Endothelial cell of umbilical vein (primary cell): ENCODE measurements around the gene KBTBD8. TPM values are rescaled to one million over a fixed set of nuclear protein-coding genes. Genes with fewer than 3 reads are reported as not detected.

Experiments
- BruUV-seq: library from RNA; stranded (reverse); fragments of 400-500 nt; replicated peaks from 2 replicates; lab custom pipeline; 2021; lab: Mats Ljungman, UMichigan
- CTCF ChIA-PET: fragments of 300-600, 350-600 bp; sonication (Branson Sonifier 250); formaldehyde crosslinking; loops from one replicate; lab custom pipeline; 2021; ENCODE audit warnings: antibody characterized with exemption, inconsistent platforms; lab: Charles Lee
- POLR2A ChIA-PET: fragments of 300-600, 350-600 bp; sonication (Branson Sonifier 250); formaldehyde crosslinking; loops from one replicate; lab custom pipeline; 2021; ENCODE audit warnings: antibody characterized with exemption, inconsistent platforms; lab: Charles Lee
- DNase-seq: peaks from one replicate; pipeline ENCODE4 v3.0.0-alpha.2; 2011; ENCODE audit warnings: low read depth, low spot score
- FAIRE-seq: peaks from 2 replicates; lab custom pipeline; 2011; peaks lifted over from hg19 to GRCh38; lab: Jason Lieb, UNC
- H2AFZ ChIP-seq: 2 replicates; pipeline ENCODE4 v1.6.0; 2012; ENCODE audit warnings: low read depth, low read length, control low read depth, inconsistent platforms
- H3K27ac ChIP-seq: 2 replicates; pipeline ENCODE4 v1.5.1; 2011; ENCODE audit warnings: low read depth, mild to moderate bottlenecking, control low read depth, low read length, moderate library complexity; ENCODE audit not compliant: insufficient read depth
- H3K27me3 ChIP-seq, 2 experiments: 2 replicates each; pipeline versions ENCODE4 v1.6.0 to v1.6.1; 2011; ENCODE audit warnings: low read length in 2 of 2, mixed read lengths in 1 of 2; ENCODE audit not compliant: control insufficient read depth in 2 of 2, insufficient read depth in 2 of 2
- H3K36me3 ChIP-seq, 2 experiments: 2 replicates in 1 of 2; 3 replicates in 1 of 2; pipeline ENCODE4 v1.5.1; 2011; ENCODE audit warnings: low read length in 2 of 2, mild to moderate bottlenecking in 1 of 2, moderate library complexity in 1 of 2; ENCODE audit not compliant: control insufficient read depth in 2 of 2, insufficient read depth in 2 of 2; ENCODE audit errors: extremely low read depth in 1 of 2
- H3K4me1 ChIP-seq: 3 replicates; pipeline ENCODE4 v1.5.1; 2011; ENCODE audit warnings: mild to moderate bottlenecking, low read length; ENCODE audit not compliant: control insufficient read depth, insufficient read depth; ENCODE audit errors: extremely low read depth
- H3K4me2 ChIP-seq: 2 replicates; pipeline ENCODE4 v1.6.1; 2011; ENCODE audit warnings: low read length, control low read depth, mixed read lengths; ENCODE audit not compliant: insufficient read depth
- H3K4me3 ChIP-seq, 3 experiments: fragments of 200-600 bp in 1 of 3; sonication (generic), shearing (Covaris generic) in 1 of 3; replicated peaks in 1 of 3; 2 replicates each; pipeline ENCODE4 v1.5.1; 2011 to 2016; ENCODE audit warnings: control low read depth in 3 of 3, low read length in 3 of 3, mild to moderate bottlenecking in 2 of 3, inconsistent platforms in 1 of 3, low read depth in 1 of 3, moderate library complexity in 1 of 3; ENCODE audit not compliant: insufficient read depth in 1 of 3
- H3K79me2 ChIP-seq: 2 replicates; pipeline ENCODE4 v1.6.0; 2012; ENCODE audit warnings: low read length, inconsistent platforms; ENCODE audit not compliant: control insufficient read depth, insufficient read depth
- H3K9ac ChIP-seq: replicated peaks from 2 replicates; pipeline ENCODE3; 2011; ENCODE audit warnings: low read length, control low read depth; ENCODE audit not compliant: insufficient read depth; ENCODE audit errors: extremely low read depth
- H3K9me1 ChIP-seq: replicated peaks from 3 replicates; pipeline ENCODE4 v1.6.0; 2011; ENCODE audit warnings: mild to moderate bottlenecking, low read length; ENCODE audit not compliant: control insufficient read depth, insufficient read depth; ENCODE audit errors: extremely low read depth
- H3K9me3 ChIP-seq: replicated peaks from 2 replicates; pipeline ENCODE4 v1.5.1; 2012; ENCODE audit warnings: low read length, inconsistent platforms; ENCODE audit not compliant: control insufficient read depth, insufficient read depth
- H4K20me1 ChIP-seq: replicated peaks from 2 replicates; pipeline ENCODE3; 2011; ENCODE audit warnings: mild to moderate bottlenecking, low read length; ENCODE audit not compliant: control insufficient read depth, insufficient read depth; ENCODE audit errors: extremely low read depth
- CTCF ChIP-seq, 2 donors: IDR thresholded peaks; 1 replicate in 1 of 2; 2 replicates in 1 of 2; pipeline ENCODE4 v1.5.1; 2011; ENCODE audit warnings: low read length in 2 of 2, mild to moderate bottlenecking in 2 of 2, moderate library complexity in 2 of 2, control low read depth in 1 of 2, inconsistent platforms in 1 of 2, low read depth in 1 of 2; ENCODE audit not compliant: insufficient read depth in 1 of 2; ENCODE audit errors: extremely low read depth in 1 of 2
- FOS ChIP-seq: IDR thresholded peaks from 2 replicates; pipeline ENCODE4 v1.6.1; 2011; ENCODE audit warnings: mild to moderate bottlenecking, low read length, moderate library complexity, borderline replicate concordance; ENCODE audit not compliant: insufficient read depth
- JUN ChIP-seq: IDR thresholded peaks from 2 replicates; pipeline ENCODE4 v1.6.1; 2011; ENCODE audit warnings: borderline replicate concordance, low read depth; ENCODE audit not compliant: insufficient read length, insufficient read depth
- MAX ChIP-seq: IDR thresholded peaks from 2 replicates; pipeline ENCODE4 v1.6.1; 2011; ENCODE audit not compliant: insufficient read depth, insufficient read length
- POLR2AphosphoS5 ChIP-seq: IDR thresholded peaks from 2 replicates; pipeline ENCODE4 v1.6.1; 2012; ENCODE audit warnings: low read depth, mild to moderate bottlenecking, control low read depth, low read length, moderate library complexity; ENCODE audit not compliant: insufficient read depth
- dilution Hi-C: fragments of 300-500 bp; cut with MboI; formaldehyde crosslinking; loops from one replicate; pipeline ENCODE4 v1.15.0; 2019; ENCODE audit warnings: low sequenced_read_pairs; ENCODE audit not compliant: extremely low pct_ligation_motif_present
- intact Hi-C: fragments of 100-400 bp; cut with micrococcal nuclease; formaldehyde crosslinking; loops from one replicate; pipeline ENCODE4 v1.10.0; 2022
- polyA plus RNA-seq, 4 experiments: library from polyadenylated mRNA; depleted of rRNA in 3 of 4; stranded (reverse) in 3 of 4; unstranded in 1 of 4; fragments of >200 nt; gene quantifications; 2 replicates each; pipeline versions ENCODE4 v1.2.1 to v1.2.3, GENCODE V29; 2011 to 2012; ENCODE audit warnings: missing spikeins in 1 of 4
- total RNA-seq: library from RNA; stranded (reverse); gene quantifications from 2 replicates; pipeline ENCODE4 v1.2.3, GENCODE V29; 2021

KBTBD8 gene
- total and polyA plus RNA-seq, 2 donors (not counting 3 experiments of a cell fraction or from before 2014, with no cell fraction given): 0.26 to 1.1 TPM

- no peaks in the 10 kb centered on the region for H3K79me2 ChIP-seq
- H3K27me3 ChIP-seq: peaks cover 0 to 12% of the 10 kb centered on the region in 2 experiments
- H3K4me2 ChIP-seq: no peak overlapping the region
- TF ChIP-seq FOS (no peak), JUN (no peak), MAX (no peak), POLR2AphosphoS5 (no peak), CTCF (IDR thresholded peaks at IDR 0.05; ENCODE audit: extremely low read depth in 1 of 2, insufficient read depth in 1 of 2, low read depth in 1 of 2, low read length in 2 of 2) (no peak)
- H3K4me3 ChIP-seq: no peak overlapping the region
- no peak for DNase-seq
- no peaks in the 10 kb centered on the region for H3K9me3 ChIP-seq
- no TSS peak for BruUV-seq
- dilution Hi-C loops (no loop called here), intact Hi-C loops (no loop called here)
- no peak overlapping the region for H2AFZ ChIP-seq
- H3K9me1 ChIP-seq: no peaks in the 10 kb centered on the region
- no peak overlapping the region for H3K9ac ChIP-seq
- peaks cover 2% of the 10 kb centered on the region for H4K20me1 ChIP-seq
- H3K36me3 ChIP-seq: no peaks in the 10 kb centered on the region
- FAIRE-seq: no peak
- H3K27ac ChIP-seq: no peak overlapping the region
- H3K4me1 ChIP-seq: no peaks in the 10 kb centered on the region
- ChIA-PET CTCF (interaction anchor here (2.6 kb wide), 1 partner anchor 18 kb away, joined by 9 read pairs; no protein-coding TSS in a partner anchor), POLR2A (no interaction called here)
Observed at GRCh38 chr3:66956742-66957141, 41.4 kb upstream of the KBTBD8 start.
